Stimulated activated CD4-positive, alpha-beta T cell treated with anti-CD3 and anti-CD28 coated beads, Interleukin-4, amount 100 ng/mL, for 1 hour (primary cell): ENCODE data around the gene PRR30.
"Not testable (repeated sequence)": the region's sequence is repeated elsewhere in the genome, so short reads cannot be mapped to it uniquely, and the experiment has no call there.

ENCODE experiments used
- DNase-seq: peaks from one replicate; pipeline ENCODE4 v3.0.0-alpha.2; 2020

PRR30 gene

DNA sequence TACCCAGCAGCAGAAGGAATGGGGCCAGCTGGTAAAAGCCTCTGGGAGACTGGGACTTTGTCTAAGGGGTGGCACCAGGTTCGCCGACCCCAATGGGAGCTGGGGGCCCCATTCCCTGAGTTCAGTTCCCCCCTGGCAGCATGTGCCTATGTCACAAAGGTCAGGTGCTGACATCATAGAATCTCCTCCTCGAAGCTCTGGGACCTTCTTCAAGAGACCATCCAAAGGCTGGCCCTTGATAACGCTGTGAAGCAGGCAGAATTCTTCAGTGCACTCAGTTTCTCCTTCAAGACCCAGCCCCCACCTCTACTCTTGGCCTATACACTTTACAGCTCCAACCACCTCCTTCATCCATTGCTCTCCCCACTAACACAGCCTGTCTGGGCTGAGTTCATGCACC, at the start of gene PRR30:
Gene PRR30, minus strand, starts transcription at position 101 of the 400 bp plus-strand sequence. CDS start 1,081 bp downstream, outside the sequence.
- DNase-seq: no peak

GRCh38 chr2:27186613-27187345, 47.6 kb upstream of the PRR30 start:
- no peak for DNase-seq

- no peak for DNase-seq
Measured at GRCh38 chr2:27185331-27186026, 46.3 kb upstream of the PRR30 start.

- DNase-seq: no peak
Measured at GRCh38 chr2:27184115-27184514, 44.9 kb upstream of the PRR30 start.

DNA sequence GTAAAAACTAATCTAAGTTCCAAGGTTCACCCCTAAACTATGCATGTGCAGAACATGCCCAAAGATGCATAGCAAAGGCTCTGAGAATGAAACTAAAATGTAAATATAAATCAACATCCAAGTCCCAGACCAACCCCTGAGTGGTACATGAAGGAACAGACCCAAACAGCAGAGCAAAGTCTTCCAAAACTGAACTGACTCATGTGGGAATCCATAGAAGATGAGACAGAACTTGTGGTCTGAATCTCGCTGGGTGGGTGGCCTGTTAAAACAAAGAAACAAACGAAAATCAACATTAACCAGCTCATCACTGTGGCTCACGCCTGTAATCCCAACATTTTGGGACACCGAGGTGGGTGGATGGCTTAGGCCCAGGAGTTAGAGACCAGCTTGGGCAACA, 43.1 kb upstream of the PRR30 start:
- DNase-seq: no peak

DNA sequence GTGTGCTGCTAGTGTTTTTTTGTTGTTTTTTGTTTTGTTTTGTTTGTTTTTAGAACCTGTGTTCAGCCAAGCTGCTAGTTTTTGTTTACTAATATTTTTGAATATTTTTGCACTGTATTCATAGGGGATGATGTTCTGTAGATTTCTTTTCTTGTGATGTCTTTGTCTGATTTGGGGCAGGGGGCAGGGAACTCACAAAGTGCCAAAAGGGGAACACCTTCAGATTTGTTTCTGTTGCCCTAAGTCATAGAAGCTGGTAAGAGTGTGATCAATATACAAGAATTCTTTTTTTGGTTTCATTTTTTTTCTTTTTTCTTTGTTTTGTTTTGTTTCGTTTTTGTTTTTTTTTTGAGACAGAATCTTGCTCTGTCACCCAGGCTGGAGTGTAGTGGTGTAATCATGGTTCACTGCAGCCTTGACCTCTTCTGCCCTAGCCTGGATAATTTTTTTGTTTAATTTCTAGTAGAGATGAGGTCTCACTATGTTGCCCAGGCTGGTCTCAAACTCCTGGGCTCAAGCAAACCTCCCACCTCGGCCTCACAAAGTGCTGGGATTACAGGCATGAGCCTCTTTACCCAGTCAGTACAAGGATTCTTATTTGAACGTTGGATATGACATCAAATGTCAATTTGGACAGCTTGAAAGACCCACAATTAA, 40.3 kb upstream of the PRR30 start:
- DNase-seq: no peak

- DNase-seq: no peak
Measured at GRCh38 chr2:27178469-27178868, 39.3 kb upstream of the PRR30 start.

GRCh38 chr2:27177441-27178351, 38.5 kb upstream of the PRR30 start:
- DNase-seq: no peak

GRCh38 chr2:27175781-27176180, 36.6 kb upstream of the PRR30 start:
- not testable (repeated sequence) for DNase-seq

DNA sequence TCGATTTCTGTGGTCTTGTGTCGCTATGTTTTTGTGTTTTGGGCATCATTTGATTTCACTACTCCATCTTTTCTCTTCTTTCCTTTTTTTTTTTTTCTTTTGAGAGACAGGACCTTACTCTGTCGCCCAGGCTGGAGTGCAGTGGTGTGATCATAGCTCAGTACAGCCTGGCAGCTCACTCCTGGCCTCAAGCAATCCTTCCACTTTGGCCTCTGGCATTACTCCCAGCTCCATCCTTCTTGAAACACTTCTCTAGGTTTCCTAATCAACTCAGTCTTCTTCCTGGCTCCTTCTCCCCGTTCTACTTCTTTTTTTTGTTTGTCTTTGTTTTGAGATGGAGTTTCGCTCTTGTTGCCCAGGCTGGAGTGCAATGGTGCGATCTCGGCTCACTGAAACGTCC, 36.1 kb upstream of the PRR30 start:
- DNase-seq: no peak

DNA sequence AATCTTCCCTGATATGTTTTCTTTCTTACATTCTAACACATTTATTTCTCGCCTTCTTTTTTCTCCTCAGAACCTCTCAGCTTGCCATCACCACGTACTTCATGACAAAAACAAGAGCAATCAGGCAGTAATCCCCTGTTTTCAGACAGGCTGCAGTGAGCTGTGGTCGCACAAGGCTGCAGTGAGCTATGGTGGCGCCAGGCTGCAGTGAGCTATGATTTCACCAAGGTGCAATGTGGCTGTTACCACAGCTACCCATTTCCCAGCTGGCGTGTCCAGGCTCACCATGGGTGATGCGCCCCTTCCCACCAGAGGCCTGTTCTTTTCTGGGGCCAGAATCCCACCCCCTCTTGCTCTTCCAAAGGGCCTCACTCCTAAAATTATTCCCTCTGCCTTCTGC, 35.4 kb upstream of the PRR30 start:
- no peak for DNase-seq

DNA sequence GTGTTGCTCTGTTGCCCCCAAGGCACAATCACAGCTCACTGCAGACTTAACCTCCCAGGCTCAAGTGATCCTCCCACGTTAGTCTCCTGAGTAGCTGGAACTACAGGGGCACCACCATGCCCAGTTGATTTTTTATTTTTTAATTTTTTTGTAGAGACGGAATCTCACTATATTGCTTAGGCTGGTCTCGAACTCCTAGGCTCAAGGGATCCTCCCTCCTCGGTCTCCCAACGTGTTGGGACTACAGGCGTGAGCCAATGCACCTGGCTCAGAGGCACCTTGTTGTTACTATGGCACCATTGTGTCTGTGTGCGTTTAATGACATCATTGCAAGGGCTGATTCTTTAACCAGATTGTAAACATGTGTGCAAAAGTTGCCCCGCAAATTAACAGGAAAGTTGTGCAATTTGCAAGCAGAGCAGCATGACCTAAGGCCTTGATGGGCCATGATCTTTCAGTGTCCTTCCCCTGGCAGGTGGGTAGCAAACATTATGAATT, 32.2 kb upstream of the PRR30 start:
- no peak for DNase-seq

DNA sequence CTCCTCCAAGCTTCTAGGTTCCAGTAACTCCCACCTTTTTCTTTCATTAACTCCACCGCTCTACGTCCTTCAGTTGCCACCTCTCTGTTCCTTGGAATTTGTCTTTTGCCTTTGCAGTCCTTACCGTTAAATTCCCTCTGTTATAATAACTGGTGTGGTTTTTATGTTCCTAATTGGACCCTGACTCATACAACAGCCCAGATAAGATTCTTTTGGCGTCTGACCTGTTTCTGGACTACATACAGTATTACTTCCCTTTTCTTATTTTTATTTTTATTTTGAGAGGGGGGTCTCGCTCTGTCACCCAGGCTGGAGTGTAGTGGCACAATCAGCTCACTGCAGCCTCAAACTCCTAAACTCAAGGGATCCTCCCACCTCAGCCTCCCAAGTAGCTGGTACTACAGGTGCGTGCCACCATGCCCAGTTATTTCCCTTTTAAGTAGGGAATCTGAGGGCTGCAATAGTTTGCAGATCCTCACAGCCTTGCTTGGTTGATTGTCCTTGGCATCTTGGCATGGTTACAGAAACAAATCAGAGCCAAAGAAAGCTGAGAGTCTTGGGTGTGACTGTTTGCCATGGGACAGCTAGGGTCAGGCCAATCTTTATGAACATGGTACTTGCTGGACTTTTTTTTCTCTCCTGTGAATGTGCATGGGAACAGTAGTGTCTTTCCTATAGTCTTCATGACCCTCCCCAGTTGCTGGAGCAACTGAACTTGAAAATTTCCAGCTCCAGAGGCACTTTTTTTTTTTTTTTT, 31.5 kb upstream of the PRR30 start:
- no peak for DNase-seq

- no peak for DNase-seq
Measured at GRCh38 chr2:27164960-27165763, 26.0 kb upstream of the PRR30 start.

GRCh38 chr2:27162151-27163121, 23.2 kb upstream of the PRR30 start:
- no peak for DNase-seq

DNA sequence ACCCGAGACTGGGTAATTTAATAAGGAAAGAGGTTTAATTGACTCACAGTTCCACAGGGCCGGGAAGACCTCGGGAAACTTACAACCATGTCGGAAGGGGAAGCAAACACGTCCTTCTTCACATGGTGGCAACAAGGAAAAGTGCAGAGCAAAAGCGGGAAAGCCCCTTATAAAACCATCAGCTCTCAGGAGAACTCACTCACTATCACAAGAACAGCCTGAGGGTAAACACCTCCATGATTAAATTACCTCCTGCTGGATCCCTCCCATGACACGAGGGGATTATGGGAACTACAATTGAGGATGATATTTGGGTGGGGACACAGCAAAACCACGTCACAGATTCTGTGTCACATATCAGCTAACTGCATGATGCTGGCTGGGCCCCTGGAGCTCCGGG, 21.0 kb upstream of the PRR30 start:
- DNase-seq: no peak

GRCh38 chr2:27159271-27159670, 20.1 kb upstream of the PRR30 start:
- DNase-seq: no peak

GRCh38 chr2:27158468-27158867, 19.3 kb upstream of the PRR30 start:
- no peak for DNase-seq

GRCh38 chr2:27155069-27155520, 15.9 kb upstream of the PRR30 start:
- no peak for DNase-seq

GRCh38 chr2:27154488-27154887, 15.3 kb upstream of the PRR30 start:
- no peak for DNase-seq
